Cardiac muscle cell (in vitro differentiated cells and primary cell): ENCODE results near the gene HK1. TPM values are rescaled to one million over a fixed set of nuclear protein-coding genes. Genes with fewer than 3 reads are reported as not detected.
A peak's percentile ranks its signal among the peaks of the same experiment; 100 is the strongest.

Experiments
- DNase-seq, 2 donors: peaks; one replicate each; pipeline versions ENCODE4 v3.0.0 to v3.0.0-alpha.2; 2010 to 2017; ENCODE audit warnings: low read depth in 1 of 2, low spot score in 1 of 2
- H3K27ac ChIP-seq: fragments of 200-600 bp; sonication (generic); 2 replicates; pipeline ENCODE4 v1.5.1; 2016
- H3K27me3 ChIP-seq: fragments of 200-600 bp; sonication (generic); 2 replicates; pipeline ENCODE4 v1.6.0; 2016; ENCODE audit warnings: control low read depth
- H3K36me3 ChIP-seq: fragments of 200-600 bp; sonication (generic); 2 replicates; pipeline ENCODE4 v1.5.1; 2016; ENCODE audit warnings: control low read depth
- H3K4me1 ChIP-seq: fragments of 200-600 bp; sonication (generic); 2 replicates; pipeline ENCODE4 v1.8.1; 2017; ENCODE audit warnings: low read depth, mild to moderate bottlenecking, mixed run types
- H3K4me3 ChIP-seq: fragments of 200-600 bp; sonication (generic); 2 replicates; pipeline ENCODE4 v1.5.1; 2016; ENCODE audit warnings: mild to moderate bottlenecking
- H3K9me3 ChIP-seq: fragments of 200-600 bp; sonication (generic); 2 replicates; pipeline ENCODE4 v1.5.1; 2017; ENCODE audit warnings: low read depth, mild to moderate bottlenecking, control low read depth
- polyA plus RNA-seq: library from polyadenylated mRNA; unstranded; fragments of >200 nt; fragmentation: Nextera tagmentation; extraction: Ambion mirVana; gene quantifications from 2 replicates; pipeline ENCODE4 v1.2.1, GENCODE V29; 2016
- total RNA-seq: library from RNA; depleted of rRNA; stranded (reverse); fragments of >200 nt; gene quantifications from 2 replicates; pipeline ENCODE4 v1.2.3, GENCODE V29; 2016
- TF ChIP-seq, protein P1 (sequence below): IDR thresholded peaks from 2 replicates; pipeline ENCODE4 v1.5.1; 2012; ENCODE audit warnings: low read depth, mild to moderate bottlenecking, low read length

Gene HK1
- total and polyA plus RNA-seq, 2 experiments from 2014 or later, result 324 to 347 TPM

DNA sequence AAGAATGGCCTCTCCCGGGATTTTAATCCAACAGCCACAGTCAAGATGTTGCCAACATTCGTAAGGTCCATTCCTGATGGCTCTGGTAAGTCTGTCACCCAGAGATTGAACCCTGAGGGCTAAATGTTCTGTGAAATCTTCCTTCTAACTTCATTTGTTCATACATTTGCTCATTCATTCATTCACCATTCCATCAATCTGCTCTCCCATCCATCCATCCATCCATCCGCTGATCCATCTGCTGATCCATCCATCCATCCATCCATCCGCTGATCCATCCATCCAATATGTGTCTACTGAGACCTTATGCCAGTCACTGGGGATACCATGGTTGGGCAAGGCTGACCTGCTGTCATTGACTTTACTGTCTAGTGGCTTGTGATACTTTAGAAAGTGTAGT is 65.6 kb downstream of the HK1 start:
- no peaks in the 10 kb centered on the region for H3K9me3 ChIP-seq
- H3K27ac ChIP-seq, result peak overlapping the region; percentile 48
- no peaks in the 10 kb centered on the region for H3K27me3 ChIP-seq
- peaks cover 3% of the 10 kb centered on the region for H3K4me1 ChIP-seq
- DNase-seq, result no peak
- no peak overlapping the region for H3K4me3 ChIP-seq
- peaks cover 6% of the 10 kb centered on the region for H3K36me3 ChIP-seq
- TF ChIP-seq, protein P1, sequence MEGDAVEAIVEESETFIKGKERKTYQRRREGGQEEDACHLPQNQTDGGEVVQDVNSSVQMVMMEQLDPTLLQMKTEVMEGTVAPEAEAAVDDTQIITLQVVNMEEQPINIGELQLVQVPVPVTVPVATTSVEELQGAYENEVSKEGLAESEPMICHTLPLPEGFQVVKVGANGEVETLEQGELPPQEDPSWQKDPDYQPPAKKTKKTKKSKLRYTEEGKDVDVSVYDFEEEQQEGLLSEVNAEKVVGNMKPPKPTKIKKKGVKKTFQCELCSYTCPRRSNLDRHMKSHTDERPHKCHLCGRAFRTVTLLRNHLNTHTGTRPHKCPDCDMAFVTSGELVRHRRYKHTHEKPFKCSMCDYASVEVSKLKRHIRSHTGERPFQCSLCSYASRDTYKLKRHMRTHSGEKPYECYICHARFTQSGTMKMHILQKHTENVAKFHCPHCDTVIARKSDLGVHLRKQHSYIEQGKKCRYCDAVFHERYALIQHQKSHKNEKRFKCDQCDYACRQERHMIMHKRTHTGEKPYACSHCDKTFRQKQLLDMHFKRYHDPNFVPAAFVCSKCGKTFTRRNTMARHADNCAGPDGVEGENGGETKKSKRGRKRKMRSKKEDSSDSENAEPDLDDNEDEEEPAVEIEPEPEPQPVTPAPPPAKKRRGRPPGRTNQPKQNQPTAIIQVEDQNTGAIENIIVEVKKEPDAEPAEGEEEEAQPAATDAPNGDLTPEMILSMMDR, result no peak

DNA sequence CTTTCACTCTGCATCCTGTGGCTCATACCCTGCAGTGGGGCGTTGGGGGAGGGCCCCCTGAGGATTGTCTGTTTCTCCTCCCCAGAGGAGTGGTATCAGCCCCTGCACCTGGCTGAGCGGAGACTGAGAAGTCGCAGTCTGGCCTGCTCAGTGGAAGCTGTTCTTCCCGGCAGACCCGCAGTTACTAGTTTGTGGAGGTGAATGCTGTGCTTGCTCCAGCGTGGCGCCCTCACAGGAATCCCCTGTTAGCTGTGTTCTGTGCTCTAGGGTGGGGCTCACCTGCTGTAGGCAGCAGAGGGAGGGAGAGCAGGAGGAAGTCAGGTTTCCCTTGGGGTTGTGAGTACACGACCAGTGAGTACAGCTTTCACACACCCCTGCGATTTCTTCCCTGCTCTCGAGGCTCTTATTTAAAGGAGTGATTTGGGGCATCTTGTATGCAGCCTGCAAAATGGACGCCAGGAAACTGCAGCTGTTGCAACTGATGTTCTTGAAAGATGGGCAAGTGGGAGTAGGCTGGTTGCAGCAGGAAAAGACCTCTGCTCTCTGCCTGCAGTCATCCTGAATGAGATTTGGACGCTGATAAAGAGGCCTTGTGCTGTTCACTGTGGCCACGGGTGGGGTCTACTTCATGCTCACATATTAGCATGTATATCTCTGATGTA is 66.4 kb downstream of the HK1 start:
- Histone ChIP-seq H3K9me3 (no peaks in the 10 kb centered on the region), H3K27ac (peak overlapping the region; percentile 50), H3K4me1 (no peaks in the 10 kb centered on the region), H3K36me3 (peaks cover 6% of the 10 kb centered on the region), H3K27me3 (no peaks in the 10 kb centered on the region), H3K4me3 (no peak overlapping the region)
- TF ChIP-seq, protein P1, result no peak
- no peak for DNase-seq

DNA sequence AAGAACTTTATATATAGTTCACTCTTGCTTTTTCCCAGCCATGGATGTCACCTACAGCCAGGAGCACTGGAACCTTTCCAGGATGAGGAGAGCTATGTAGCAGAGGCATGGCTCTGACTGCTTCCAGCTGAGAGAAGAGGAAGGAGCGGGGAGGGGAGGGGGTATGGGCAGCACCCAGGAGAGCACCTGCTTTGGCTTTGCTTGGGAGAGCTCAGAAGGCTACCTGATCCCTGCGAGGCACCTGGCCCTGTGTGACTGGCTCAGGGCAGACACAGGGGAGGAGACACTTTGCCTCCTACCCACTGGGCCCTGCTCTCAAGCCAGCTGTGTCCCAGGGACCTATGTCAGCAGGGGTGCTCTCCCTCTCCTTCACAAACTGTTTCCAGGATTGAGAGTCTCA is 67.1 kb downstream of the HK1 start:
- Histone ChIP-seq H3K9me3 (no peaks in the 10 kb centered on the region), H3K27me3 (no peaks in the 10 kb centered on the region), H3K4me1 (no peaks in the 10 kb centered on the region), H3K27ac (peak overlapping the region; percentile 50), H3K36me3 (peaks cover 11% of the 10 kb centered on the region), H3K4me3 (no peak overlapping the region)
- TF ChIP-seq, protein P1, result no peak
- no peak for DNase-seq

DNA sequence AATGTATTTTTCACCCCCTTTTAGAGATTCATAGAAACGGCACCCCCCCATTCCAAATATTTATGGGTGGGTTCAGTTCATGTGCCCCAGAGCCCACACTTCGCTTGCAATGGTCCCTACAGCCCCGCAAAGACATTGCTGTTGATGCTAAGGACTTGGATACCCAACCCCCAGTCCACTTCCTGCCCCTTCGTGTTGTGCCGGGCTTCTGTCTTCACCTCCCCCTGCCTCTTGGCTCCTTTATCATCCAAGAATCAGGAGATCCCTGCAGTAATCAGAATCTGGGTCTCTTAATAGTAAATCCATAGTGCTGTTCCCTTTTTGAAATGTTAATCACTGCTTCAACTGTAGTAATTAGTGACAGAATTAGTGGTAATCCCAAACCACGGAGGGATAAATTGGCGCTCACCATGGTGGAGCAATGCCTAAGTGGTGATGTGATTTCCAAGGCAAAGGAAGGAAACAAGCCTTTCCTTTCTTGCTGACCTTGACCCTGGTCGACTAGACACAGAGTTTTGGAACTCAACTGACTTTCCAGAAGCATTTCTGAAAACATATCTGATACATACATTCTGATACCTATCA is 67.7 kb downstream of the HK1 start:
- Histone ChIP-seq H3K36me3 (peaks cover 13% of the 10 kb centered on the region), H3K4me1 (no peaks in the 10 kb centered on the region), H3K27me3 (no peaks in the 10 kb centered on the region), H3K4me3 (no peak overlapping the region), H3K9me3 (no peaks in the 10 kb centered on the region), H3K27ac (peak overlapping the region; percentile 50)
- TF ChIP-seq, protein P1, result no peak
- no peak for DNase-seq

- H3K4me3 ChIP-seq, result no peak overlapping the region
- H3K9me3 ChIP-seq, result no peaks in the 10 kb centered on the region
- H3K27ac ChIP-seq, result no peak overlapping the region
- H3K4me1 ChIP-seq, result no peaks in the 10 kb centered on the region
- H3K36me3 ChIP-seq, result peaks cover 13% of the 10 kb centered on the region
- no peak for DNase-seq
- TF ChIP-seq, protein P1, result no peak
- H3K27me3 ChIP-seq, result no peaks in the 10 kb centered on the region
Observed at GRCh38 chr10:69346776-69347175, 68.5 kb downstream of the HK1 start.
